ENCODE data around the gene TEX14. TPM values are rescaled to one million over a fixed set of nuclear protein-coding genes. Genes with fewer than 3 reads are reported as not detected.

TEX14 gene
- polyA plus RNA-seq, 1 donor (not counting 4 experiments of a cell fraction or from before 2014, with no cell fraction given): 0.16 TPM

- FAIRE-seq: no peak
- Histone ChIP-seq H3K4me1 (ENCODE audit: control insufficient read depth, extremely low read depth, insufficient read depth, low read length) (no peaks in the 10 kb centered on the region), H2AFZ (ENCODE audit: control insufficient read depth, low read length) (no peak overlapping the region), H3K9ac (ENCODE audit: control insufficient read depth, extremely low read depth, insufficient read depth, low read length) (no peak overlapping the region), H3K79me2 (ENCODE audit: control insufficient read depth, insufficient read depth, low read length) (no peaks in the 10 kb centered on the region), H3K27ac (ENCODE audit: control insufficient read depth, insufficient read depth, low read length) (no peak overlapping the region), H3K9me1 (ENCODE audit: control insufficient read depth, extremely low read depth, insufficient read depth, low read length) (no peaks in the 10 kb centered on the region), H3K36me3 (ENCODE audit: control insufficient read depth in 2 of 2, extremely low read depth in 1 of 2, insufficient read depth in 2 of 2, low read length in 2 of 2) (no peaks in the 10 kb centered on the region), H3K4me2 (ENCODE audit: control insufficient read depth, extremely low read depth, insufficient read depth, low read depth, low read length) (no peak overlapping the region), H3K9me3 (ENCODE audit: control insufficient read depth, low read depth, low read length) (no peaks in the 10 kb centered on the region), H4K20me1 (ENCODE audit: control insufficient read depth, extremely low read depth, insufficient read depth, low read length) (no peaks in the 10 kb centered on the region), H3K4me3 (ENCODE audit: control insufficient read depth in 2 of 3, extremely low read depth in 1 of 3, insufficient read depth in 2 of 3, low read depth in 1 of 3, low read length in 3 of 3) (no peak overlapping the region), H3K27me3 (ENCODE audit: control insufficient read depth, extremely low read depth, insufficient read depth, low read length) (peaks cover 3% of the 10 kb centered on the region)
- dilution Hi-C loops (cut with MboI; ENCODE audit: extremely low pct_ligation_motif_present, low sequenced_read_pairs): no loop called here
- DNase-seq (ENCODE audit: low read depth, low spot score): no peak
- TF ChIP-seq, protein P1, sequence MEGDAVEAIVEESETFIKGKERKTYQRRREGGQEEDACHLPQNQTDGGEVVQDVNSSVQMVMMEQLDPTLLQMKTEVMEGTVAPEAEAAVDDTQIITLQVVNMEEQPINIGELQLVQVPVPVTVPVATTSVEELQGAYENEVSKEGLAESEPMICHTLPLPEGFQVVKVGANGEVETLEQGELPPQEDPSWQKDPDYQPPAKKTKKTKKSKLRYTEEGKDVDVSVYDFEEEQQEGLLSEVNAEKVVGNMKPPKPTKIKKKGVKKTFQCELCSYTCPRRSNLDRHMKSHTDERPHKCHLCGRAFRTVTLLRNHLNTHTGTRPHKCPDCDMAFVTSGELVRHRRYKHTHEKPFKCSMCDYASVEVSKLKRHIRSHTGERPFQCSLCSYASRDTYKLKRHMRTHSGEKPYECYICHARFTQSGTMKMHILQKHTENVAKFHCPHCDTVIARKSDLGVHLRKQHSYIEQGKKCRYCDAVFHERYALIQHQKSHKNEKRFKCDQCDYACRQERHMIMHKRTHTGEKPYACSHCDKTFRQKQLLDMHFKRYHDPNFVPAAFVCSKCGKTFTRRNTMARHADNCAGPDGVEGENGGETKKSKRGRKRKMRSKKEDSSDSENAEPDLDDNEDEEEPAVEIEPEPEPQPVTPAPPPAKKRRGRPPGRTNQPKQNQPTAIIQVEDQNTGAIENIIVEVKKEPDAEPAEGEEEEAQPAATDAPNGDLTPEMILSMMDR (optimal IDR thresholded peaks at IDR 0.05 in 1 of 3, IDR thresholded peaks at IDR 0.05 in 1 of 3, conservative IDR thresholded peaks at IDR 0.05 in 1 of 3; ENCODE audit: extremely low read depth in 1 of 3, insufficient read depth in 2 of 3, low read length in 3 of 3): no peak
- no peak for TF ChIP-seq EZH2 (IDR thresholded peaks at IDR 0.05; ENCODE audit: low read length)
Observed at GRCh38 chr17:58624751-58625150, 67.1 kb downstream of the TEX14 start.

GRCh38 chr17:58621174-58621573 is 70.7 kb downstream of the TEX14 start:
- dilution Hi-C loops (cut with MboI; ENCODE audit: extremely low pct_ligation_motif_present, low sequenced_read_pairs): no loop called here
- no peak overlapping the region for H3K4me2 ChIP-seq (ENCODE audit: control insufficient read depth, extremely low read depth, insufficient read depth, low read depth, low read length)
- H3K27ac ChIP-seq (ENCODE audit: control insufficient read depth, insufficient read depth, low read length): no peak overlapping the region
- FAIRE-seq: no peak
- no peak overlapping the region for H2AFZ ChIP-seq (ENCODE audit: control insufficient read depth, low read length)
- no peaks in the 10 kb centered on the region for H4K20me1 ChIP-seq (ENCODE audit: control insufficient read depth, extremely low read depth, insufficient read depth, low read length)
- no peaks in the 10 kb centered on the region for H3K9me3 ChIP-seq (ENCODE audit: control insufficient read depth, low read depth, low read length)
- H3K9me1 ChIP-seq (ENCODE audit: control insufficient read depth, extremely low read depth, insufficient read depth, low read length): no peaks in the 10 kb centered on the region
- H3K4me1 ChIP-seq (ENCODE audit: control insufficient read depth, extremely low read depth, insufficient read depth, low read length): no peaks in the 10 kb centered on the region
- peaks cover 3% of the 10 kb centered on the region for H3K27me3 ChIP-seq (ENCODE audit: control insufficient read depth, extremely low read depth, insufficient read depth, low read length)
- DNase-seq (ENCODE audit: low read depth, low spot score): no peak
- no peaks in the 10 kb centered on the region for H3K79me2 ChIP-seq (ENCODE audit: control insufficient read depth, insufficient read depth, low read length)
- TF ChIP-seq, protein P1 (optimal IDR thresholded peaks at IDR 0.05 in 1 of 3, IDR thresholded peaks at IDR 0.05 in 1 of 3, conservative IDR thresholded peaks at IDR 0.05 in 1 of 3; ENCODE audit: extremely low read depth in 1 of 3, insufficient read depth in 2 of 3, low read length in 3 of 3): no peak
- no peak for TF ChIP-seq EZH2 (IDR thresholded peaks at IDR 0.05; ENCODE audit: low read length)
- H3K4me3 ChIP-seq (ENCODE audit: control insufficient read depth in 2 of 3, extremely low read depth in 1 of 3, insufficient read depth in 2 of 3, low read depth in 1 of 3, low read length in 3 of 3): no peak overlapping the region
- no peaks in the 10 kb centered on the region for H3K36me3 ChIP-seq (ENCODE audit: control insufficient read depth in 2 of 2, extremely low read depth in 1 of 2, insufficient read depth in 2 of 2, low read length in 2 of 2)
- H3K9ac ChIP-seq (ENCODE audit: control insufficient read depth, extremely low read depth, insufficient read depth, low read length): no peak overlapping the region

Data from keratinocyte (primary cell).